Tibial nerve (tissue), 4 donors: ENCODE data around the gene FAM78A.

Experiments
- EP300 ChIP-seq, 2 donors: sonication (generic); formaldehyde crosslinking; IDR thresholded peaks; one replicate each; pipeline ENCODE4 v1.6.1; 2017; ENCODE audit warnings: antibody characterized with exemption in 2 of 2, mild to moderate bottlenecking in 1 of 2
- POLR2A ChIP-seq, 2 donors: fragments of 450-650 bp; IDR thresholded peaks; one replicate each; pipeline ENCODE4 v1.6.1; 2017; ENCODE audit warnings: antibody characterized with exemption in 2 of 2, mild to moderate bottlenecking in 2 of 2, moderate library complexity in 2 of 2
- TF ChIP-seq, protein P1 (sequence below), 5 experiments: fragments of 200-600 bp in 3 of 5; fragments of 450-650 bp in 2 of 5; sonication (generic) in 3 of 5; IDR thresholded peaks; one replicate each; pipeline ENCODE4 v1.5.1; 2016 to 2019; ENCODE audit warnings: antibody characterized with exemption in 5 of 5, mild to moderate bottlenecking in 3 of 5, moderate library complexity in 2 of 5

DNA sequence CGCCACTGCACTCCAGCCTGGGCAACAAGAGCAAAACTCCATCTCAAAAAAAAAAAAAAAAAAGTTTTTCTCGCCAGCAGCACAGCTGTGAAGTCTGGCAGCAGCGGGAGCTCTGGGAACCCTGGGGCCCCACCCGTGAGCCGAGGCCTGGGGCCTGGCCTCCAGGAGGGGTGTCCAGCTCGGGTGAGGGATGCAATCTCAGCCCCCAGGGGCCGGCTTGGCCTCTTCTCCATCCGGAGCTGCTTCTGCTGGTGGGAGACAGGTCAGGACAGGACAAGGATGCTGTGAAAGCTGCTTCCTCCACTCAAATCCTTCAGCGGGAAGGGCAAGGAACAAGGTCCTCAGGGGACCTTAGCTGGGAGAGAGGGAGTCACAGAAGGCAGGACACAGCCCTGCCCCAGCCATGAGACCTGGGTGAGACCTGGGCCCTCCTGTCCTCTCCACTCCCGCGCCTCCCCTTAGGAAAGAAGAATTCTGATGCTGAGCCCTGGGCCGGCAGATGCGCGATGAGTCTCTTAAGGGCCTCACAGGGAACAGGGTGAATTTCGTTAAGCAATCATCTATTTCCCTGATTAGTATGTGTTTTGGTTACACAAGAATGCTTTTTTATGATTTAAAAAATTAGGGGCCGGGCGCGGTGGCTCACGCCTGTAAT, 43.8 kb upstream of the FAM78A start:
- TF ChIP-seq, protein P1, sequence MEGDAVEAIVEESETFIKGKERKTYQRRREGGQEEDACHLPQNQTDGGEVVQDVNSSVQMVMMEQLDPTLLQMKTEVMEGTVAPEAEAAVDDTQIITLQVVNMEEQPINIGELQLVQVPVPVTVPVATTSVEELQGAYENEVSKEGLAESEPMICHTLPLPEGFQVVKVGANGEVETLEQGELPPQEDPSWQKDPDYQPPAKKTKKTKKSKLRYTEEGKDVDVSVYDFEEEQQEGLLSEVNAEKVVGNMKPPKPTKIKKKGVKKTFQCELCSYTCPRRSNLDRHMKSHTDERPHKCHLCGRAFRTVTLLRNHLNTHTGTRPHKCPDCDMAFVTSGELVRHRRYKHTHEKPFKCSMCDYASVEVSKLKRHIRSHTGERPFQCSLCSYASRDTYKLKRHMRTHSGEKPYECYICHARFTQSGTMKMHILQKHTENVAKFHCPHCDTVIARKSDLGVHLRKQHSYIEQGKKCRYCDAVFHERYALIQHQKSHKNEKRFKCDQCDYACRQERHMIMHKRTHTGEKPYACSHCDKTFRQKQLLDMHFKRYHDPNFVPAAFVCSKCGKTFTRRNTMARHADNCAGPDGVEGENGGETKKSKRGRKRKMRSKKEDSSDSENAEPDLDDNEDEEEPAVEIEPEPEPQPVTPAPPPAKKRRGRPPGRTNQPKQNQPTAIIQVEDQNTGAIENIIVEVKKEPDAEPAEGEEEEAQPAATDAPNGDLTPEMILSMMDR (IDR thresholded peaks at IDR 0.05) = no peak
- no peak for TF ChIP-seq POLR2A (IDR thresholded peaks at IDR 0.05)
- TF ChIP-seq EP300 (IDR thresholded peaks at IDR 0.05) = no peak
